ENCODE results near the gene ATG2A.

- TF ChIP-seq POLR2AphosphoS5 (IDR thresholded peaks at IDR 0.05; ENCODE audit: insufficient read depth, low read depth, low read length) (no peak), CTCF (IDR thresholded peaks at IDR 0.05; ENCODE audit: extremely low read depth in 1 of 2, insufficient read depth in 1 of 2, low read depth in 1 of 2, low read length in 2 of 2) (no peak), POLR2A (IDR thresholded peaks at IDR 0.05; ENCODE audit: low read depth, low read length) (no peak)
Measured at GRCh38 chr11:64908766-64909165, 8.2 kb downstream of the ATG2A start.
